Common myeloid progenitor, CD34-positive (primary cell): ENCODE results near the gene TANGO2.

ENCODE experiments used
- CTCF ChIA-PET: fragments of 350-600 bp; sonication (Branson Sonifier 250); formaldehyde crosslinking; loops from one replicate; lab custom pipeline; 2021; ENCODE audit warnings: antibody characterized with exemption; lab: Charles Lee
- POLR2A ChIA-PET: fragments of 350-600 bp; sonication (Branson Sonifier 250); formaldehyde crosslinking; loops from one replicate; lab custom pipeline; 2021; ENCODE audit warnings: antibody characterized with exemption; lab: Charles Lee
- DNase-seq, 3 donors: peaks; one replicate each; pipeline versions ENCODE4 v3.0.0 to v3.0.0-alpha.2; 2013
- H3K27ac ChIP-seq, 2 experiments: 1 replicate in 1 of 2; 2 replicates in 1 of 2; pipeline ENCODE4 v1.7.0; 2013; ENCODE audit warnings: inconsistent platforms in 2 of 2, low read length in 2 of 2, mild to moderate bottlenecking in 2 of 2, low read depth in 1 of 2, moderate library complexity in 1 of 2; ENCODE audit not compliant: severe bottlenecking in 2 of 2, insufficient read depth in 1 of 2, poor library complexity in 1 of 2
- H3K27me3 ChIP-seq, 5 experiments: replicated peaks in 2 of 5; 1 replicate in 3 of 5; 2 replicates in 2 of 5; pipeline versions ENCODE4 v1.6.1 to v1.7.0; 2013; ENCODE audit warnings: low read length in 4 of 5, mild to moderate bottlenecking in 2 of 5, moderate library complexity in 2 of 5, inconsistent platforms in 1 of 5; ENCODE audit not compliant: insufficient read depth in 5 of 5, control insufficient read depth in 4 of 5
- H3K36me3 ChIP-seq, 4 experiments: 1 replicate in 2 of 4; 2 replicates in 2 of 4; pipeline versions ENCODE4 v1.6.1 to v1.7.0; 2013; ENCODE audit warnings: low read length in 3 of 4, control low read depth in 1 of 4, mild to moderate bottlenecking in 1 of 4; ENCODE audit not compliant: control insufficient read depth in 4 of 4, insufficient read depth in 4 of 4
- H3K4me1 ChIP-seq, 4 experiments: 1 replicate in 3 of 4; 2 replicates in 1 of 4; pipeline versions ENCODE4 v1.6.1 to v1.7.1; 2013; ENCODE audit warnings: low read length in 3 of 4, mild to moderate bottlenecking in 3 of 4, control low read depth in 1 of 4, inconsistent platforms in 1 of 4, moderate library complexity in 1 of 4; ENCODE audit not compliant: control insufficient read depth in 4 of 4, insufficient read depth in 4 of 4; ENCODE audit errors: control extremely low read depth in 1 of 4
- H3K4me3 ChIP-seq, 7 experiments: 1 replicate in 4 of 7; 2 replicates in 3 of 7; pipeline versions ENCODE4 v1.5.1 to v1.7.0; 2013; ENCODE audit warnings: mild to moderate bottlenecking in 7 of 7, low read length in 6 of 7, moderate library complexity in 6 of 7, inconsistent platforms in 2 of 7, low read depth in 2 of 7, control low read depth in 1 of 7; ENCODE audit not compliant: insufficient read depth in 4 of 7, control insufficient read depth in 1 of 7; ENCODE audit errors: extremely low read depth in 1 of 7
- H3K9me3 ChIP-seq, 5 experiments: 1 replicate in 4 of 5; 2 replicates in 1 of 5; pipeline versions ENCODE4 v1.6.1 to v1.7.1; 2013; ENCODE audit warnings: low read length in 4 of 5, mild to moderate bottlenecking in 2 of 5, inconsistent platforms in 1 of 5, low read depth in 1 of 5, moderate library complexity in 1 of 5; ENCODE audit not compliant: control insufficient read depth in 4 of 5, insufficient read depth in 2 of 5; ENCODE audit errors: control extremely low read depth in 1 of 5
- WGBS: methylation state at CpG from one replicate; pipeline ENCODE4 v1.1.5; 2013; ENCODE audit not compliant: insufficient coverage; 5-methylcytosine and 5-hydroxymethylcytosine counted together

The TANGO2 gene

DNA sequence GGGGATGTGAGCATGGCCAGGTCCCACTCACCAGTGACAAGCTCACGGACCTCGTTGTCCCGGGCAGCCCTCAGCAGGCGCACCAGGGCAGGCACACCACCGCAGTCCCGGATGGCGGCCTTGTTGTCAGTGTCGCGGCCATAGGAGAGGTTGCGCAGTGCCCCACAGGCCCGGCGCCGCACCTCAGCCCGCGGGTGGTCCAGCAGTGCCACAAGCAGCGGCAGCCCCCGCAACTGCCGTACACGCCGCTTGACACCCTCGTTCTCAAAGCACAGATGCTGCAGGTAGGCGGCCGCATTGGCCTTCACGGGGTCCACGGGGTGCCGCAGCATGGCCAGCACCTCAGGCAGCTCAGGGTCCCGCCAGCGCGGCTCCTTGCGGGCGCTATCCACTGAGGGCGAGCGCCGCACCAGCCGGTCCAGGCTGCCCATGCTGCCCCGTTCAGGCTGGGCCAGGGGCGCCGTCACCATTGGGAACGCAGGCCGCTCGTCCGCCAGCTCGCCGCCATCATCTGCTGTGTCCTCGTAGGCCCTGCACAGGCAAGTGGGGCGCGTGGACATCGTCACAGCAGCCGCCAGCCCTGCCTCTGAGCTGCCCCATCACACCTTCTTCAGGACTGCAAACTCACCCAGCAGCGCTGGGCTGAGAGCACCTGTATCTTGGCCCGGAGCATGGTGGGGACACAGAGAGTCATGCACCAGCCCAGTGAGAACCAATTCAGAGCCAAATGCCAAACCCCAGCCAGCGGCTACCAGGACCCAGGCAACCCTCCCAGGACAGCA lies 41.0 kb upstream of the TANGO2 start:
- Histone ChIP-seq H3K27ac (no peak overlapping the region), H3K9me3 (no peaks in the 10 kb centered on the region), H3K27me3 (no peaks in the 10 kb centered on the region), H3K36me3 (peaks cover 0 to 46% (median 10%) of the 10 kb centered on the region in 4 experiments), H3K4me1 (peaks cover 0 to 33% (median 21%) of the 10 kb centered on the region in 4 experiments), H3K4me3 (no peak overlapping the region)
- CTCF ChIA-PET, result interaction anchor here (2.0 to 3.4 kb wide), 2 partner anchors 33 to 36 kb away, joined by 9 read pairs; no protein-coding TSS in a partner anchor
- 98% methylated on average over 51 of the region's 52 CpGs for WGBS
- no peak for DNase-seq
- POLR2A ChIA-PET, result no interaction called here

DNA sequence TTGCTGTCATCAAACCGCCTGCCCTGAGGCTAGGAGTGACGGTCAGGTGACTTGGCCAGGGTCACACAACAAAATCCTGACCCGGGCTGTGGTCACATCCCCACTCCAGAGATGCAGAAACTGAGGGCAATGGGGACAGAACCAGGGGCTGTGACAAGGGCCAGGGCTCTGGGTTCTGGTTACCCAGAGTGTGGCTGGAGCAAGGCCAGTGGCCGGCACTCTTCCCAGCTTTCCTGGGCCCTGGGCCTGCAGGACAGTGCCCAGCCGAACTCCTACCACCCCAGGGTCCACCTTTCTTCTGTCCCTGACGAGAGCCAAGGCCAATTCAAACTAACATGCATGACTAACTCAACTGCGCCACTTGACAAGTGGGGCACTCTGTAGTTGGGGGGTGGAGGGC lies 40.1 kb upstream of the TANGO2 start:
- WGBS, result 95% methylated on average over 4 of the region's 7 CpGs
- Histone ChIP-seq H3K27me3 (no peaks in the 10 kb centered on the region), H3K9me3 (no peaks in the 10 kb centered on the region), H3K4me1 (peaks cover 0 to 32% (median 15%) of the 10 kb centered on the region in 4 experiments), H3K27ac (no peak overlapping the region), H3K36me3 (peaks cover 0 to 46% (median 10%) of the 10 kb centered on the region in 4 experiments), H3K4me3 (no peak overlapping the region)
- CTCF ChIA-PET, result interaction anchor here (1.0 to 3.4 kb wide), 4 partner anchors 9 to 35 kb away, joined by 3 to 9 read pairs (median 3); no protein-coding TSS in a partner anchor
- POLR2A ChIA-PET, result no interaction called here
- no peak for DNase-seq

DNA sequence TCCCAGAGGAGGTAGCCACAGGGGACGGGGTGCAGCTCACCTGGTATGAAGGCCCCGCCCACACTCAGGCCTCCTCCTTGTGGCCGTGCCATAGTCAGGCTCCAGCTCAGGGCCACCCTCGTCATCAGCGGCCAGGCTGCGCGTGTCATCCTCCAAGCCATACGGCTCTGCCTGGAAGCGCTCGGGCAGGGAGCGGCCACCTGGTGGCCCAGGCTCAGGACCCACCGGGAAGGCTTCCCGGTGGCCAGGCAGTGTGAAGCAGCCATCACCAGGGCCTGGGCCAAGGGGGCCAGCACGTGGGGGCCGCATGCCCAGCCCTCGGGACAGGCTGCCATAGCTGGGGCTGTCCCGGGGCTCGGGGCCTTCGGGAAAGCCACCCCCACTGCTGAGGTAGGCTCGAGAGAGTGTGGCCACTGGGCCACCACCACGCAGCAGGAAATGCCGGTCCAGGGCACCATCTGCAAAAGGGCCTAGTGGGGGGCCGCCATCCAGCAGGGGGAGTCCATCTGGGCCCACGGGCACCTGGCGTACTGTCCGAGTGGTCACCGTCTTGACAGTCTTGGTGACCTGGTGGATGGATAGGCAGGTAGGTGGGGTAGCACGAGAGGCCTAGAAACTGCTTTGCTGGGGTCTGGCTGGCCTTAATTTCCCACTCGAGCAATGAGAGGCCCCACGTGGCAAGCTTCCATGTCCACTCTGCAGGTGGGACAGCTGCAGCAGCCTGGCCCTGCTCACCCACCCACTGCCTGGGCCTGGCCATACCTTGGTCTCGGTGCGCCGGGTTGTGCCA lies 39.5 kb upstream of the TANGO2 start:
- Histone ChIP-seq H3K36me3 (peaks cover 0 to 46% (median 10%) of the 10 kb centered on the region in 4 experiments), H3K4me3 (no peak overlapping the region), H3K9me3 (no peaks in the 10 kb centered on the region), H3K27ac (no peak overlapping the region), H3K27me3 (no peaks in the 10 kb centered on the region), H3K4me1 (peaks cover 0 to 32% (median 15%) of the 10 kb centered on the region in 4 experiments)
- 97% methylated on average over 29 of the region's 33 CpGs for WGBS
- ChIA-PET CTCF (interaction anchor here (1.0 to 3.4 kb wide), 4 partner anchors 9 to 34 kb away, joined by 3 to 9 read pairs (median 3); no protein-coding TSS in a partner anchor), POLR2A (interaction anchor here (0.6 kb wide), 1 partner anchor 8 kb away, joined by 3 read pairs; no protein-coding TSS in a partner anchor)
- DNase-seq, result no peak

GRCh38 chr22:19981961-19982920 lies 38.7 kb upstream of the TANGO2 start:
- H3K4me3 ChIP-seq, result no peak overlapping the region
- ChIA-PET POLR2A (interaction anchor here (0.6 kb wide), 1 partner anchor 7 kb away, joined by 3 read pairs; no protein-coding TSS in a partner anchor), CTCF (interaction anchor here (1.4 kb wide), 1 partner anchor 10 kb away, joined by 3 read pairs; no protein-coding TSS in a partner anchor)
- H3K4me1 ChIP-seq, result peaks cover 0 to 31% (median 18%) of the 10 kb centered on the region in 4 experiments
- no peaks in the 10 kb centered on the region for H3K9me3 ChIP-seq
- H3K27ac ChIP-seq, result no peak overlapping the region
- peaks cover 0 to 46% (median 10%) of the 10 kb centered on the region in 4 experiments for H3K36me3 ChIP-seq
- no peak for DNase-seq
- WGBS, result 97% methylated on average over 11 of the region's 16 CpGs
- no peaks in the 10 kb centered on the region for H3K27me3 ChIP-seq

DNA sequence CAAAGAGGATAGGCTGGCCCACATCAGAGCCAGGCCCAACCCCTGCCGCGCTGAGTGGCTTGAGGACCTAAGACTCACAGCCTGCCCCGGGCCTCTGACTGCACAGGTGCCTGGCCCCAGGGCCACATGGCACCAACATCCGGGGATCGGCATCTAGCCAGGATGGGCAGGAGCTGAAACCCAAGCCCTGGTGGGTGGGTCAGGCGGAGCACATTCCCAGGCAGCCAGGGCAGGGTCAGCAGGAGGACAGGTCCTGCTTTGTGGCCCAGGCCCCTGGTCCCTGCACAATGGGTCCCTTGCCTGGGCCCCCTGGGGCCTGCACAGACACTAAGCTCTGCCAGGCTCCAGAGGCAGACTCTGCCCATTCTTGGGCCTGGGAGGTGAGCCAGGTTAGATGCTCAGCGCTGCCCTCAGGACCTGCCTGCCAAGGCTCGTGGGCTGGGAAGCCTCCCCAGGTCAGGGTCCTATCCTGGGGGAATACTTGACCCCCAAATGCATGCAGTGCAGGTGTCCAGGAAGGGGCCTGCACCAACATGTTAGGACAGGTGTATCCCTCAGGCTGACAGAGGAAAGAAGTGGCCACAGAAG lies 37.8 kb upstream of the TANGO2 start:
- no peak overlapping the region for H3K4me3 ChIP-seq
- ChIA-PET CTCF (interaction anchor here (0.8 to 3.9 kb wide), 2 partner anchors 28 to 31 kb away, joined by 4 to 26 read pairs; no protein-coding TSS in a partner anchor), POLR2A (no interaction called here)
- no peaks in the 10 kb centered on the region for H3K27me3 ChIP-seq
- 97% methylated on average over 8 of the region's 8 CpGs for WGBS
- H3K9me3 ChIP-seq, result no peaks in the 10 kb centered on the region
- H3K4me1 ChIP-seq, result peaks cover 0 to 36% (median 20%) of the 10 kb centered on the region in 4 experiments
- no peak for DNase-seq
- no peak overlapping the region for H3K27ac ChIP-seq
- peaks cover 0 to 40% (median 9%) of the 10 kb centered on the region in 4 experiments for H3K36me3 ChIP-seq

DNA sequence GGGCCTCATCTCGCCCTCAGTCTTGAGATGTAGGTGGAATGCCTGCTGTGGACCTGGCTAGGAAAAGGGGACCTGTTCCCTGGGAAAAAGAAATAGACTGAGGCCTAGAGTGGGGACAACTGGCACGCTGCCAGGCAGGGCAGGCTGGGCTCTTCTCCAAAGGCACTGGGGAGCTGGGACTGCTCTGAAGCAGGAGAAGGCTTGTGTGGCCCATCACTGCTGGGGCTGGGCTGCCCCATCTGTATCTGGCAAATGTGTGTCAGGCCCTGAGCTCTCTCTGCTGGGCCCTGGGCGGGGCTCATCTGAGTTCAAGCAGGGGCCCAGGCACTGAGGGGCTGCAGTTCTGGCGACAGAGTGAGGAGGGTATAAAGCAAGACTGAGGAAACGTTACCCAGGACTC lies 37.2 kb upstream of the TANGO2 start:
- CTCF ChIA-PET, result interaction anchor here (0.8 to 3.9 kb wide), 3 partner anchors 26 to 31 kb away, joined by 3 to 26 read pairs (median 4); no protein-coding TSS in a partner anchor
- H3K36me3 ChIP-seq, result peaks cover 0 to 34% (median 8%) of the 10 kb centered on the region in 4 experiments
- POLR2A ChIA-PET, result no interaction called here

More for the DNA sequence above, 37.2 kb upstream of the TANGO2 start:
- WGBS, result 69% methylated on average over 2 of the region's 5 CpGs
- H3K9me3 ChIP-seq, result no peaks in the 10 kb centered on the region
- no peak for DNase-seq
- H3K4me3 ChIP-seq, result no peak overlapping the region
- peaks cover 0 to 36% (median 20%) of the 10 kb centered on the region in 4 experiments for H3K4me1 ChIP-seq
- H3K27ac ChIP-seq, result no peak overlapping the region
- no peaks in the 10 kb centered on the region for H3K27me3 ChIP-seq
